ENCODE measurements around the gene TNNT1. TPM values are rescaled to one million over a fixed set of nuclear protein-coding genes. Genes with fewer than 3 reads are reported as not detected.

Gene TNNT1
- total RNA-seq, 1 experiment from 2014 or later = 188 TPM

- POLR2A ChIA-PET = interaction anchor here (0.8 to 2.1 kb wide), 4 partner anchors 28 to 41 kb away, joined by 3 to 10 read pairs (median 6); no protein-coding TSS in a partner anchor
- H2AFZ ChIP-seq (ENCODE audit: low read depth, low read length, poor library complexity, severe bottlenecking) = no peak overlapping the region
- intact Hi-C loops (cut with micrococcal nuclease) = no loop called here
Observed at GRCh38 chr19:55118401-55118991, 30.5 kb downstream of the TNNT1 start.

More at GRCh38 chr19:55118401-55118991, 30.5 kb downstream of the TNNT1 start:
- H3K9me2 ChIP-seq (ENCODE audit: insufficient read depth) = no peaks in the 10 kb centered on the region
- ATAC-seq (peak; percentile 12; the same call in 1 of the 2 replicates), DNase-seq (ENCODE audit: low read depth, low spot score) (no peak)
- H4K20me1 ChIP-seq (ENCODE audit: insufficient read depth) = no peaks in the 10 kb centered on the region
- BruUV-seq (replicated peaks) = no TSS peak
- H3K36me3 ChIP-seq (ENCODE audit: control insufficient read depth in 1 of 2, insufficient read depth in 2 of 2, low read length in 2 of 2) = no peaks in the 10 kb centered on the region; a peak in 1 of 4 replicates
- peak overlapping the region; percentile 65 to 79 for H3K4me3 ChIP-seq (replicated peaks in 1 of 2; ENCODE audit: low read depth in 1 of 2, low read length in 2 of 2)
- RAD21 ChIA-PET (ENCODE audit: low non-redundant PET in 1 of 2, low total read pairs in 2 of 2, uncharacterized antibody in 2 of 2, unreplicated experiment in 2 of 2) = no interaction called here
- CTCF ChIA-PET = interaction anchor here (0.6 to 1.4 kb wide), 3 partner anchors 18 to 417 kb away, joined by 3 to 9 read pairs (median 5); no protein-coding TSS in a partner anchor
- H3K27ac ChIP-seq (ENCODE audit: low read depth, low read length) = peak overlapping the region; percentile 64
- TF ChIP-seq CEBPB (IDR thresholded peaks at IDR 0.05; ENCODE audit: low read depth) (no peak), MAX (IDR thresholded peaks at IDR 0.05) (no peak), TCF7L2 (IDR thresholded peaks at IDR 0.05; ENCODE audit: borderline replicate concordance, extremely low read depth, insufficient read depth, insufficient read length) (no peak), FOSL1 (IDR thresholded peaks at IDR 0.05; ENCODE audit: low read depth) (no peak), ZBTB33 (IDR thresholded peaks at IDR 0.05; ENCODE audit: extremely low read depth, insufficient replicate concordance, low read length) (no peak), RAD21 (IDR thresholded peaks at IDR 0.05; ENCODE audit: low read depth) (no peak), ZNF274 (IDR thresholded peaks at IDR 0.05; ENCODE audit: low read depth, low read length) (no peak), REST (IDR thresholded peaks at IDR 0.05; ENCODE audit: low read depth) (no peak), ZFX (IDR thresholded peaks at IDR 0.05) (no peak), YY1 (IDR thresholded peaks at IDR 0.05; ENCODE audit: extremely low read depth, insufficient replicate concordance, low read depth, low read length) (peak; percentile 45), POLR2AphosphoS5 (IDR thresholded peaks at IDR 0.05; ENCODE audit: low read depth, low read length) (0 out of 2 replicates have a peak, but pooled peaks have one; percentile 17), EGR1 (IDR thresholded peaks at IDR 0.05; ENCODE audit: low read depth) (no peak)
- H3K79me2 ChIP-seq (ENCODE audit: insufficient read depth, low read length) = peaks cover 36% of the 10 kb centered on the region
- H3K4me1 ChIP-seq (ENCODE audit: control insufficient read depth in 1 of 2, insufficient read depth in 2 of 2, low read length in 2 of 2) = peaks cover 12 to 26% of the 10 kb centered on the region in 2 experiments
- no peaks in the 10 kb centered on the region for H3K27me3 ChIP-seq (ENCODE audit: insufficient read depth, low read length)
- H3K9me3 ChIP-seq (ENCODE audit: control insufficient read depth in 1 of 2, insufficient read depth in 1 of 2, low read depth in 1 of 2, low read length in 2 of 2) = no peaks in the 10 kb centered on the region
- peak overlapping the region; percentile 63 for H3K9ac ChIP-seq (ENCODE audit: low read length)
- H3K4me2 ChIP-seq (ENCODE audit: low read length) = peak overlapping the region; percentile 75
